GM18909 (cell line): Measurements from ENCODE around the gene HLA-DMA.

ENCODE experiments used
- ATAC-seq: cut with Tn5 transposase; IDR thresholded peaks from one replicate; pipeline ENCODE4 v1.9.1; 2021; ENCODE audit warnings: mild to moderate bottlenecking; ENCODE audit not compliant: unreplicated experiment, poor library complexity

The HLA-DMA gene

DNA sequence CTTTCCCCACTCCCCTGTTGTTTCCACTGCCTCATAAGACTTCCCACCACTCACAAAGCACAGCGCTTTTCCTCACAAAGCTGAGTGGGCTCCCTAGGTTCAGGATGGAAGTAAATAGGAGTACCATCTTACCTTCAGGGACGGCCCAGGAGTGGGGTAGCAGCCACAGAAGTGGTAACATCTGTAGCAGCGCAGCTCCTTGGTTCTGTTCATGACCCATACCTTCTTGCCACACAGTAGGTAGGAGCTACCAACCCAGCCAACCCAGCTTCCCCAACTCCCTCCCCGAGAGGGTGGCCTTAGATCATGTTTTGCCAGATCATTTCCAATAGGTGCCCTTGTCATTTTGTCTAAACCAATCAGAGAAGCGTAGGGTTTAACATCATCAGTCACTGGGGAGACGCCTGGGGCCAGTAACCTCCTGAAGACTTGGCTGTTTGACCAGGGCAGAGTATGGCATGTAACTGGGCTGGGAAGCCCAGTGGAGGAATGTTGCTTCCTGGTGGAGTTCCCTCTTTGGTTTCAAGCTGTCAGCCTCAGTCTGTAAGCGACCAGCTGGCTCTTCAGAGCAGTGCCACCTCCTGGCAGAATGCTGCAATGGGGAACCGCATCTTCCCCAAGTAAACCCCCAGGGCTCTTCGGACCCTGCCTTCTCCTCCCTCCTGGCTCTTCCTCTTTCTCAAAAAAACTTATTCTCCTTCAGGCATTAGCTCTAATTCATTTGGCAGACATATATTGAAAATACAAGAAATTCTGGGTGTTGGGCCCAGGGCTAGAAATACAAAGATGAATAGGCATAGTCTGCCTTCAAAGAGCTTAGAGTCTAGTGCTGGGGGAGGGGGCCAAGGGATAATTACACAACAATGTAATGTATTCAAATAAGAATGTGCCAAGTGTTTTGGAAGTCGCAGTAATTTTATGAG lies at the start of gene HLA-DMA:
Gene HLA-DMA (minus strand): TSS at position 281 of the 923 bp plus-strand sequence. CDS start 61 bp downstream, at position 220.
- ATAC-seq = peak; percentile 86

DNA sequence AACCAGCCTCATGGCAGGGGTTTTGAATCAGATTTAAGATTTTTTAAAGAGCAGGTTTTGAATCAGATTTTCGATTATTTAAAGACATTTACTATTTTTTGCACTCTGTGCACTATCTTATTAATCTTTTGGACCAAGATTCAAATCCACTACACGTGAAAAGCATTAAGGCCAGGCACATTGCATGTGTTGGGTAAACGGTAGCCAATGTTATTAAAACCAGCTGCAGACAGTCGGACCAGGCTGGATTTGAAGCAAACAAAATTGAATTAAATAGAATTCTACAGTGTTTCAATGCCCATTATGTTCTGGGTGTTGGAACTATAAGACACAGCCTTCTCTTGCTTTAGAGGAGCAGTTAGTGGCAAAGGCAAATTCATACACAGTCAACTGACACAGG lies 48.8 kb upstream of the HLA-DMA start:
- ATAC-seq = no peak

DNA sequence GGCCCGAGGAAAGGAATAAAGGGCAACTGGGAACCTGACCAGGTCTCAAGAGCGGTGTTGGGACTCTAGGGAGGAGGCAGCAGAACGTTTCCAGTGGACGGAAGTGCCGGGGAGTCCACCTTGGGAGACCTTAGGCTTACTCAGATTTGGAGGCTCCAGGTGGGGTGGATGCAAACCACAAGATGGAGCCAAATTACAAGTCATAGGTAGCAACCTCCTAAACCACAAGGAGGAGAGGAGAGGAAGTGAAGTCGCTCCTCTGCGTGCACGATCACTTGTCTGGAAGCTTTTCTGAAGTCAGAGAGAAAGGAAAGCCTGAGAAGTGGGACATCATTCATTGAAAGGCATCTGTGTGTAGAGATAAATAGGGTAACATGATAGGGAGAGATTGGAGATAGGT lies 47.2 kb upstream of the HLA-DMA start:
- no peak for ATAC-seq

DNA sequence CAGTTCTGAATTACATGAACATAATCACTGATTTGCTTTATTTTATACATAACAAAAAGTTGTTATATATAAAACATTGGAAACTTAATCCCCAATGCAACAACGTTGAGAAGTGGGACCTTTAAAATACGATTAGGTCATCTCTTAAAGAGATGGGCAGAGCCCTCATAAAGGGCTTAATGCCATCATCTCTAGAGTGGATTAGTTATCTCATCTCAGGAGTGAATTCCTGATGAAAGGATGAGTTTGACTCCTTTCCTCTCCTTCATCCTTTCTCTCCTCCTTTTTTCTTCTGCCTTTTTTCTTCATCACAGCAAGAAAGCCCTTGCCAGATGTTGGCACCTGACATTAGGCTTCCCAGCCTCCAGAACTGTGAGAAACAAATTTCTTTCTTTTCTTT lies 42.6 kb upstream of the HLA-DMA start:
- no peak for ATAC-seq

DNA sequence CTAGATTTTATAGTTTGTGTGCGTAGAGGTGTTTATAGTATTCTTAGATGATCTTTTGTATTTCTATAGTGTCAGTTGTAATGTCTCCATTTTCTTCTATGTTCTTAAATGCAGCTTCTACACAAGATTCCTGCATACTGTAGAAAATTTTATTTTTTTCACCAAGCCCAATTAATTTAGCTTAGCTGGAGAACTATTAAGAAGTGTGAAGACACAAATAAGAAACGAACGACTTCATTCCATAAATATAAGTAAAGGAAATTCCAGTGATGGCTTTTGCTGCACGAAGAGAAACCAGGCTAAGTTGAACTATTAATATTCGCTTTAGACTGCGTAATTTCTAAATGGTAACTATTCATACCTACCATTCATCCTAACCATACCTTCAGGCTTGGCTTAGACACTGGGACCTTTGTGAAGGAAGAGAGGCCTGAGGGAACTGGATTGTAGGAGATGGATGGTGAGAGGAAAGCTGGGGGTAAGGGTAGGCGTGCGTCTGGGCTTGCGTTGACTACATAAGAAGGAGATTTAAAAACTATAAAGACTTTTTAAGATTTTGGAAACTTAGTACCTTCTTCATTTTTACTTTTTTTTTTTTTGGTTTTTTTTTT lies 40.6 kb upstream of the HLA-DMA start:
- ATAC-seq = no peak

DNA sequence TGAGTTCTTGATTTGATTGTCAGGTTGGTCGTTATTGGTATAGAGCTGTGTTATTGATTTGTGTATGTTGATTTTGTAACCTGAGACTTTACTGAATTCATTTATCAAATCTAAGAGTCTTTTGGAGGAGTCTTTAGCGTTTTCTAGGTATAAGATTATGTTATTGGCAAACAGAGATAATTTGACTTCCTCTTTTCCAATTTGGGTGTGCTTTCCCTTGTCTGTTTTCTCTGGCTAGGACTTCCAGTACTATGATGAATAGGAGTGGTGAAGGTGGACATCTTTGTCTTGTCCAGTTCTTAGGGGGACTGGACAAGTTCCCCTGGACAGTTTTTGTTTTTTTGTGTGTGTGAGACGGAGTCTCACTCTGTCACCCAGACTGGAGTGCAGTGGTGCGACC lies 39.1 kb upstream of the HLA-DMA start:
- ATAC-seq = no peak

DNA sequence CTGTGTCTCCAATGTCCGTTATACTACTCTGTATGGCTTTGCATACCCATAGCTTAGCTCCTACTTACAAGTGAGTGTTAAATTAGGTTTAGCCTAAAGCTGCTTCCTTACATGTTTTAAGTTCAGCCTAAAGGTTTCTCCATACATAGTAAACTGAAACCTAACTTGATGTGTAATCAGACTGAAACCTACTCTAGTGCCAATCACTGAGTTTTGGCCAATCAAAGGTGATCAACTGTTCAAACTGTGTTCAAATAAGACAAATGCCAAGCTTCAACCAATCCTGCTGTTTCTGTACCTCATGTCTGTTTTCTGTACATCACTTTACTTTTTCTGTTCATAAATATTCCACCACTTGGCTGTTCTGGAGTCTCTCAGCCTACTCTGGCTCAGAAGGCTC lies 36.5 kb upstream of the HLA-DMA start:
- ATAC-seq = no peak

DNA sequence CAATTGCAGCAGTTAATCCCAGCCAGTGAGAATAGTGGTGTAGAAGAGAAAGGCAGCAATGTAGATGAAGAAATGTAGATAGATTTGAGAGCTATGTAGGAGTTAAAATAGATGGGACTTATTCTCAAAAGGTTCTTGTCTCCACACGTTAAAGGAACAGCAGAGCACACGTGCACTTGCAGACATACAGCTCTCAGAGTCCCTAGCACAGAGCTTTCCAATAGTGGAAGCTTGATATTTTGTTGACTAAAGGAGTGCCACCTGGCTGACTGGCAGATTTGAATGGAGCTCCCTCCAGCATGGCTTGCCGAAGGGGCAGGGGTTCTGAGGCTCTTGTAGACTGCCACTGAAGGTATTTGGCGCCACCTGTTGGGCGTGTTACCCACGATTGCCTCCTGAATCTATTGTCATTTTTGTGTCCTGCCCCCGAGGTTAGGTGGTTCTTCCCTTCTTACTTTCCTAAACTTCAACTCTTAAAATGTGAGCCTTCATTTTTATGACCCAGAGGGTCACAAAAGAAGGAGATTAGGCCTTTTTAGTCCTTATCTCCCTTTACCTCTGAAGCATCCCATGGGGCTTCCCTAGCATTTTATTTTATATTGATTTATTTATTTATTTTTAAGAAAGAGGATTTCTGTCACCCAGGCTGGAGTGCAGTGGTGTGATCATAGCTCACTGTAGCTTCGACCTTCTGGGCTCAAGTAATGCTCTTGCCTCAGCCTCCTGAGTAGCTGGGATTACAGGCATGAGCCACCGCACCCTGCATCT lies 31.9 kb upstream of the HLA-DMA start:
- no peak for ATAC-seq

DNA sequence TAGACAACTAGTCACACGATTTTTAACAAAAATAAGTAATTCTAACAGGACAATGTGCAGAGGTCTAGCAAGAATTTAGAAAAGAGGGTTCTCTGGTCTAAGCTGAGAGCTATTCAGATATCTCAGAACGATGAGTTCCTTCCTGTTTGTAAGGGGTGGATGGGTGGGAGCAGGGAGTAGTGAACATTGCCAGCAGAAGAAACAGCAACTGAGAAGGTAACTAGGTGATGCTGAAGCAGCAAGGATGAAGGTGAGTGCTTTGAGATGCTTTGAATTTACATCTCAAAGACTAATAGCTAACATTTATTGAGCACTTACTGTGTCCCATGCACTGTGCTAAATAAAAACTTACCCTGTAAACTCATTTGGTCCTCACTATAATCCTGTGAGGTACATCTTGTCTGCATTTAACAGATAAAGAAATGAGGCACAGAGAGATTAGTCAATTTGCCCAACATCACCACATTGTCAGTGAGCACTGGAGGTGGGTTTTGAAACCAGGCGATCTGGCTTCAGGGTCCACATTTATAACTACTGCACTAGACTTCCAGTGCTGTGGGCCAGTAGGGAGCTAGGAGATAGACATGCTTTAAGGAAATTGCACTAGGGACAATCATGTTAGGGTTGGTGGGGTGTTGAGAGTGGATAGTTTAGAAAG lies 31.2 kb upstream of the HLA-DMA start:
- no peak for ATAC-seq

DNA sequence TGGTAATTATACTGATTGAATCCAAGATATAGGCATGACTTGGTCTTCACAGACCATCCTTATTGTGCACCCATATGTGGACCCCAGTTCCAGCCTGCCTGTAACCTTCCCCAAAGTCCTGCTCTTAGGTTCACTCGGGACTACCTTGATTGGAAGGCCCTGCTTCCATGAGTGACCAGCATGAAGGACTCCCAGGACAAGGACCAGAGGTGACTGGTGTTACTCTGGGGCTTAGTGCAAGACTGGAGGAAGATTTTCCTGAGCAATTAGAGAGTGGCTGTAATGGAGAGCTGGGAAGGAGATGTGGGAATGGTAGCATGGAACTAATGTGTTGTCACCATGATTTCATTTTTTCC lies 30.6 kb upstream of the HLA-DMA start:
- no peak for ATAC-seq

DNA sequence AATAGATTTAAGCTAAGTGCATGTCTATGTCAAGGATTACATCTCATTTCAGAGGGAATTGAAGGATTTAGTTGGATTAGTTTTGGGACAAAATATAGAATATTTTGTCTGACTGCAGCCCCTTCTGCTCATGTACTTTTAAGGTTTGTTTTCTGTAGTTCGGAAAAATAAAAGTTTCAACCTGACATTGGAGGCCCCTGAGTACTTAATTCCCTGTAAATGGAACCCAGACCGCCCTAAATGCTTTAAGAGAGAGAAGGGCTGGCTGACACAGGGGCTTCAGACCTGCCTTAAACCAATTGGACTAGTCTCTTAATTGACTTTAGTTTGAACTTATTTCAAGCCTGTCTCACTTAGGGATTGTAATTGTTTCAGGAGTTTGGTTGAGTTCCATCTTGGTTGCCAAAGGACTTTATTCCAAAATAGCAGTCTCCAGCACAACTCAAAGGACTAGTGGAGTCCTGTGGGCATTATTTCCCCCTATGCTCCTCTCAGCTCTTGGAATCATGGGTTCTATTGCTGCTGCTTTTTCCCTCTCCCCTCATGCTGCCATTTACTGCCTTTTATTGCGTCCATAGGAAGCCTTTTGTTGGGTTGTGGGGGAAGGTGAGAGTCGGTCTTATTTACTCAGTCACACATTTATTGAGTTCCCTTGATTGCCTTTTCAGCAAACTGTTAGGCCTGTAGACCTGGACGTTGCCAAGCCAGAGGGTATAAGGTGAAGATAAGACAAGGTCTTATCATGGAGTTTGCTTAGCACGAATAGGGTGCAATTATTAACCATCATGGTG lies 30.0 kb upstream of the HLA-DMA start:
- ATAC-seq = no peak

DNA sequence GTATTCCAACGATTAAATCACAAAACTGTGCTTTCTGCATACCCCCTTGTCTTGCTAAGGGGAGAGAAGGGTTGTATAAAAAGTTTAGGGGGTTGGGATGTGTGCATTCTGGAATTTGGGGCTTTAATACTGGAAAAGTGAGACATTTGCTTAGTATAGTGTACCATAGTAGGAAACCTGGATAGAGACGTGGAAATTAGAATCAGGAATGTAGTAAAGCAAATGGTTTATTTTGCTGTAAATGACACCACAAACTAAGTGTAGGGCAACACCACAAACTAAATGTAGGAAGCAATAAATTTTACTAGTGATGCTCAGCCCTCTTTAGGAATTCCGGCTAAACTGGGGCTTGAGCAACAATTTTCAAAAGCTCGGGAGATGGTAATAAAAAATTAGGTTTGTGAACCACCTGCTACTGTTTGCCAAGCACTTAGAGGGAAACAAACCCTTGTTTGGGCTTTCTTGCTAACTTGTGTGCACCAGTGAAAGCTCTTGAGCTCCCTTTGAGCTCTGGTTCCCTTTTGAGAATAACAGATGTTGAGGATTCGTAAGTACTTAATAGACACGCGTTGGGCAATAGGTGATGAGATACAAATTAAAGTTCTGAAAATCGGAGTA lies 29.3 kb upstream of the HLA-DMA start:
- no peak for ATAC-seq

DNA sequence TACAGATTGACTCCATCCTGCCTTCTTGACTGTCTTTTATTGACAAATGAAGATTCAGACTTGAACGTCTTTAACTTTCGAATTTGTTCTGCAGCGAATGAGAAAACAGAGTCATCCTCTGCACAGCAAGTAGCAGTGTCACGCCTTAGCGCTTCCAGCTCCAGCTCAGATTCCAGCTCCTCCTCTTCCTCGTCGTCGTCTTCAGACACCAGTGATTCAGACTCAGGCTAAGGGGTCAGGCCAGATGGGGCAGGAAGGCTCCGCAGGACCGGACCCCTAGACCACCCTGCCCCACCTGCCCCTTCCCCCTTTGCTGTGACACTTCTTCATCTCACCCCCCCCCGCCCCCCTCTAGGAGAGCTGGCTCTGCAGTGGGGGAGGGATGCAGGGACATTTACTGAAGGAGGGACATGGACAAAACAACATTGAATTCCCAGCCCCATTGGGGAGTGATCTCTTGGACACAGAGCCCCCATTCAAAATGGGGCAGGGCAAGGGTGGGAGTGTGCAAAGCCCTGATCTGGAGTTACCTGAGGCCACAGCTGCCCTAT lies 27.7 kb upstream of the HLA-DMA start:
- ATAC-seq = no peak

DNA sequence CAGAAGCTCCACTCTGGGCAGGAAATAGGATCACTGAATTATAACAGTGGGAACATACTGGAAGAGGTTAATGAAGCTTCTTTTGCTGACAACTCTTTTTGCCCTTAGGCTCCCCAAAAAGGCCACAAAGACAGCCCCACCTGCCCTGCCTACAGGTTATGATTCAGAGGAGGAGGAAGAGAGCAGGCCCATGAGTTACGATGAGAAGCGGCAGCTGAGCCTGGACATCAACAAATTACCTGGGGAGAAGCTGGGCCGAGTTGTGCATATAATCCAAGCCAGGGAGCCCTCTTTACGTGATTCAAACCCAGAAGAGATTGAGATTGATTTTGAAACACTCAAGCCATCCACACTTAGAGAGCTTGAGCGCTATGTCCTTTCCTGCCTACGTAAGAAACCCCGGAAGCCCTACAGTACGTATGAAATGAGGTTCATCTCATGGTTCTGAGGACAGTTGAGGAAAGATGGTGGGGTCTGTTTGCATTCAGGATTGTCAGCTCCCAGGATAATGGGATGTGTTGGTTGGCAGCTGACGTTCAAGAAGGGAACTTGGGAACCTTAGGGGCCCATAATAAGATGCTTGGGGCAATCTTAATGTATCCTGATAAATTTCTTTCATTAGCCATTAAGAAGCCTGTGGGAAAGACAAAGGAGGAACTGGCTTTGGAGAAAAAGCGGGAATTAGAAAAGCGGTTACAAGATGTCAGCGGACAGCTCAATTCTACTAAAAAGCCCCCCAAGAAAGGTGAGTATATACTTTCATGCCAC lies 27.0 kb upstream of the HLA-DMA start:
- ATAC-seq = no peak

DNA sequence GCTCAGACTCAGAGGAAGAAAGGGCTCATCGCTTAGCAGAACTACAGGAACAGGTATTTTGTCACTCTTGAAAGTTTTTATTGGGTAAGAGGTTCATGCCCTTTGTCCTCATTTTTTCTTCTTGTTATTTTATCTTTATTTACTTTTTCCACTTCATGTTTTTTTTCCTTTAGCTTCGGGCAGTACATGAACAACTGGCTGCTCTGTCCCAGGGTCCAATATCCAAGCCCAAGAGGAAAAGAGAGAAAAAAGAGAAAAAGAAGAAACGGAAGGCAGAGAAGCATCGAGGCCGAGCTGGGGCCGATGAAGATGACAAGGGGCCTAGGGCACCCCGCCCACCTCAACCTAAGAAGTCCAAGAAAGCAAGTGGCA lies 25.0 kb upstream of the HLA-DMA start:
- ATAC-seq = no peak

DNA sequence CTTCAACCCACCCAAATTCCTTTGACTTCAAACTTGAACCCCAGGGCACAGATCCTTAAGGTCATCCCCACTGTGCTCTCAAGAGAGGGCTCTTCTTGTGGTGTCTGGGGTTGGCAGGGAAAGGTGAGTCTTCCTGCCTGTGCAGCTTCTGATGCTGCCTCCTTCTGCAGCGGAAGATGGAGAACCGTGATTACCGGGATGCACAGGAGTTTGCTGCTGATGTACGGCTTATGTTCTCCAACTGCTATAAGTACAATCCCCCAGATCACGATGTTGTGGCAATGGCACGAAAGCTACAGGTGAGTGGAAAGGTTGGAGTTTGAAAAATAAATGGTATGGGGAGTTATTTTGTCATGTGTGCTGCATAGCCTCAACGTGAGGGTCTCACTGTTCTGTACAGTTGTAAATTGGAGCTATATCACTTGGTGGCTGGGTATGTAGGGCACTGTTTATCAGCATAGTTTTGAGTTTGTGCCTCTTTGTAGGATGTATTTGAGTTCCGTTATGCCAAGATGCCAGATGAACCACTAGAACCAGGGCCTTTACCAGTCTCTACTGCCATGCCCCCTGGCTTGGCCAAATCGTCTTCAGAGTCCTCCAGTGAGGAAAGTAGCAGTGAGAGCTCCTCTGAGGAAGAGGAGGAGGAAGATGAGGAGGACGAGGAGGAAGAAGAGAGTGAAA lies 24.5 kb upstream of the HLA-DMA start:
- no peak for ATAC-seq

DNA sequence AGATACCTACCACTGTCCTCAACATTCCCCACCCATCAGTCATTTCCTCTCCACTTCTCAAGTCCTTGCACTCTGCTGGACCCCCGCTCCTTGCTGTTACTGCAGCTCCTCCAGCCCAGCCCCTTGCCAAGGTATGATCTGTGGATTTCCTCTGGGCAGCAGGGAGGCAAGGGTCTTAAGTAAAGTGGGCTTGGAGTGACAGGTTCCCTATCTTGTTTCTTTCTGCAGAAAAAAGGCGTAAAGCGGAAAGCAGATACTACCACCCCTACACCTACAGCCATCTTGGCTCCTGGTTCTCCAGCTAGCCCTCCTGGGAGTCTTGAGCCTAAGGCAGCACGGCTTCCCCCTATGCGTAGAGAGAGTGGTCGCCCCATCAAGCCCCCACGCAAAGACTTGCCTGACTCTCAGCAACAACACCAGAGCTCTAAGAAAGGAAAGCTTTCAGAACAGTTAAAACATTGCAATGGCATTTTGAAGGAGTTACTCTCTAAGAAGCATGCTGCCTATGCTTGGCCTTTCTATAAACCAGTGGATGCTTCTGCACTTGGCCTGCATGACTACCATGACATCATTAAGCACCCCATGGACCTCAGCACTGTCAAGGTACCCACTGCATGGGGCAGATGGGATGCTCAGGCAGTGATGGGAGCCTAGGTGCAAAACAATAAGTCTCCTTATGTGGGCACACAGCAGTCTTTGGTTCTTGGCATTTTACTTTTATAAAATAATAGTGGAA lies 23.6 kb upstream of the HLA-DMA start:
- ATAC-seq = no peak
